Peyer's patch (tissue), 4 donors: ENCODE data around the gene LRRC10.

Experiments used
- CTCF ChIP-seq, 6 experiments: fragments of 450-650 bp in 4 of 6; fragments of 200-600 bp in 2 of 6; sonication (generic) in 1 of 6; IDR thresholded peaks; one replicate each; pipeline ENCODE4 v1.5.1; 2017 to 2019; ENCODE audit warnings: antibody characterized with exemption in 6 of 6, mild to moderate bottlenecking in 3 of 6, moderate library complexity in 1 of 6
- POLR2A ChIP-seq, 2 donors: fragments of 450-650 bp; IDR thresholded peaks; one replicate each; pipeline ENCODE4 v1.5.1; 2017; ENCODE audit warnings: antibody characterized with exemption in 2 of 2, mild to moderate bottlenecking in 2 of 2, moderate library complexity in 2 of 2

- TF ChIP-seq CTCF (IDR thresholded peaks at IDR 0.05), result no peak
- TF ChIP-seq POLR2A (IDR thresholded peaks at IDR 0.05), result no peak
Measured at GRCh38 chr12:69583203-69583602, 27.5 kb downstream of the LRRC10 start.
